Measurements from ENCODE around the gene SPTBN1. TPM values are rescaled to one million over a fixed set of nuclear protein-coding genes. Genes with fewer than 3 reads are reported as not detected.
A peak's percentile ranks its signal among the peaks of the same experiment; 100 is the strongest.

The SPTBN1 gene
- total and polyA plus RNA-seq, 5 donors = 141 to 348 (median 331) TPM

GRCh38 chr2:54603796-54604195, 147.7 kb downstream of the SPTBN1 start:
- Histone ChIP-seq H3K4me1 (ENCODE audit: control insufficient read depth, insufficient read depth, low read length) (peaks cover 56% of the 10 kb centered on the region), H3K4me3 (ENCODE audit: low read length) (no peak overlapping the region), H3K27me3 (ENCODE audit: control insufficient read depth, insufficient read depth) (no peaks in the 10 kb centered on the region), H3K27ac (ENCODE audit: low read length) (peak overlapping the region; percentile 75), H3K9me3 (ENCODE audit: control insufficient read depth, low read length) (no peaks in the 10 kb centered on the region)
- DNase-seq = no peak
- intact Hi-C loops (cut with DNase I) = no loop called here
- WGBS = 68% methylated on average over 1 of the region's 1 CpG
- ATAC-seq = no peak

GRCh38 chr2:54604871-54605270, 148.7 kb downstream of the SPTBN1 start:
- Histone ChIP-seq H3K27me3 (ENCODE audit: control insufficient read depth, insufficient read depth) (no peaks in the 10 kb centered on the region), H3K9me3 (ENCODE audit: control insufficient read depth, low read length) (no peaks in the 10 kb centered on the region), H3K27ac (ENCODE audit: low read length) (peak overlapping the region; percentile 54), H3K4me3 (ENCODE audit: low read length) (no peak overlapping the region), H3K4me1 (ENCODE audit: control insufficient read depth, insufficient read depth, low read length) (peaks cover 47% of the 10 kb centered on the region)
- intact Hi-C loops (cut with DNase I) = no loop called here
- 26% methylated on average over 10 of the region's 10 CpGs for WGBS
- DNase-seq = no peak
- ATAC-seq = peak in 1 of 2 donors; percentile 6

- intact Hi-C loops (cut with DNase I) = no loop called here
- ATAC-seq (no peak), DNase-seq (no peak)
- peak overlapping the region; percentile 36 for H3K27ac ChIP-seq (ENCODE audit: low read length)
- H3K4me3 ChIP-seq (ENCODE audit: low read length) = no peak overlapping the region
- no peaks in the 10 kb centered on the region for H3K27me3 ChIP-seq (ENCODE audit: control insufficient read depth, insufficient read depth)
- no peaks in the 10 kb centered on the region for H3K9me3 ChIP-seq (ENCODE audit: control insufficient read depth, low read length)
- WGBS = 65% methylated on average over 3 of the region's 3 CpGs
- peaks cover 42% of the 10 kb centered on the region for H3K4me1 ChIP-seq (ENCODE audit: control insufficient read depth, insufficient read depth, low read length)
Observed at GRCh38 chr2:54605836-54606235, 149.7 kb downstream of the SPTBN1 start.

GRCh38 chr2:54606393-54606958, 150.3 kb downstream of the SPTBN1 start:
- 29% methylated on average over 12 of the region's 12 CpGs for WGBS
- Histone ChIP-seq H3K27ac (ENCODE audit: low read length) (peak overlapping the region; percentile 47), H3K4me3 (ENCODE audit: low read length) (no peak overlapping the region), H3K4me1 (ENCODE audit: control insufficient read depth, insufficient read depth, low read length) (peaks cover 39% of the 10 kb centered on the region), H3K9me3 (ENCODE audit: control insufficient read depth, low read length) (no peaks in the 10 kb centered on the region), H3K27me3 (ENCODE audit: control insufficient read depth, insufficient read depth) (no peaks in the 10 kb centered on the region)
- DNase-seq (peak in 2 of 3 donors; percentile 34 to 69), ATAC-seq (peak; percentile 52 to 70)
- intact Hi-C loops (cut with DNase I) = no loop called here

- DNase-seq (no peak), ATAC-seq (no peak)
- intact Hi-C loops (cut with DNase I) = loop anchor here in 1 of 4 donors (2.0 kb wide), 1 partner anchor 87 kb away; no protein-coding TSS in a partner anchor
- no peak overlapping the region for H3K4me3 ChIP-seq (ENCODE audit: low read length)
- no peak overlapping the region for H3K27ac ChIP-seq (ENCODE audit: low read length)
- WGBS = 88% methylated on average over 3 of the region's 3 CpGs
- peaks cover 33% of the 10 kb centered on the region for H3K4me1 ChIP-seq (ENCODE audit: control insufficient read depth, insufficient read depth, low read length)
- H3K9me3 ChIP-seq (ENCODE audit: control insufficient read depth, low read length) = no peaks in the 10 kb centered on the region
- no peaks in the 10 kb centered on the region for H3K27me3 ChIP-seq (ENCODE audit: control insufficient read depth, insufficient read depth)
Observed at GRCh38 chr2:54608224-54608623, 152.1 kb downstream of the SPTBN1 start.

GRCh38 chr2:54609241-54609640, 153.1 kb downstream of the SPTBN1 start:
- Histone ChIP-seq H3K4me1 (ENCODE audit: control insufficient read depth, insufficient read depth, low read length) (peaks cover 26% of the 10 kb centered on the region), H3K9me3 (ENCODE audit: control insufficient read depth, low read length) (no peaks in the 10 kb centered on the region), H3K4me3 (ENCODE audit: low read length) (no peak overlapping the region), H3K27ac (ENCODE audit: low read length) (no peak overlapping the region), H3K27me3 (ENCODE audit: control insufficient read depth, insufficient read depth) (no peaks in the 10 kb centered on the region)
- ATAC-seq (no peak), DNase-seq (no peak)
- intact Hi-C loops (cut with DNase I) = loop anchor here in 1 of 4 donors (2.0 kb wide), 1 partner anchor 88 kb away; no protein-coding TSS in a partner anchor
- WGBS = 74% methylated on average over 5 of the region's 5 CpGs

- ATAC-seq (no peak), DNase-seq (no peak)
- no peak overlapping the region for H3K4me3 ChIP-seq (ENCODE audit: low read length)
- H3K27me3 ChIP-seq (ENCODE audit: control insufficient read depth, insufficient read depth) = no peaks in the 10 kb centered on the region
- H3K4me1 ChIP-seq (ENCODE audit: control insufficient read depth, insufficient read depth, low read length) = peaks cover 22% of the 10 kb centered on the region
- H3K27ac ChIP-seq (ENCODE audit: low read length) = no peak overlapping the region
- H3K9me3 ChIP-seq (ENCODE audit: control insufficient read depth, low read length) = no peaks in the 10 kb centered on the region
- intact Hi-C loops (cut with DNase I) = loop anchor here in 1 of 4 donors (2.0 kb wide), 1 partner anchor 89 kb away; no protein-coding TSS in a partner anchor
- 74% methylated on average over 3 of the region's 3 CpGs for WGBS
Observed at GRCh38 chr2:54609647-54610046, 153.5 kb downstream of the SPTBN1 start.

- DNase-seq (no peak), ATAC-seq (peak in 1 of 2 donors; percentile 35)
- Histone ChIP-seq H3K4me3 (ENCODE audit: low read length) (no peak overlapping the region), H3K9me3 (ENCODE audit: control insufficient read depth, low read length) (no peaks in the 10 kb centered on the region), H3K27ac (ENCODE audit: low read length) (no peak overlapping the region), H3K4me1 (ENCODE audit: control insufficient read depth, insufficient read depth, low read length) (peaks cover 17% of the 10 kb centered on the region), H3K27me3 (ENCODE audit: control insufficient read depth, insufficient read depth) (no peaks in the 10 kb centered on the region)
- intact Hi-C loops (cut with DNase I) = no loop called here
- 41% methylated on average over 1 of the region's 1 CpG for WGBS
Observed at GRCh38 chr2:54610700-54611099, 154.6 kb downstream of the SPTBN1 start.

GRCh38 chr2:54611830-54612545, 155.9 kb downstream of the SPTBN1 start:
- no peak for DNase-seq
- 92% methylated on average over 14 of the region's 14 CpGs for WGBS
- Histone ChIP-seq H3K9me3 (ENCODE audit: control insufficient read depth, low read length) (no peaks in the 10 kb centered on the region), H3K4me3 (ENCODE audit: low read length) (no peak overlapping the region), H3K27ac (ENCODE audit: low read length) (no peak overlapping the region), H3K4me1 (ENCODE audit: control insufficient read depth, insufficient read depth, low read length) (peaks cover 18% of the 10 kb centered on the region), H3K27me3 (ENCODE audit: control insufficient read depth, insufficient read depth) (no peaks in the 10 kb centered on the region)
- intact Hi-C loops (cut with DNase I) = no loop called here
- ATAC-seq = no peak

- DNase-seq (no peak), ATAC-seq (peak in 1 of 2 donors; percentile 13)
- Histone ChIP-seq H3K4me1 (ENCODE audit: control insufficient read depth, insufficient read depth, low read length) (peaks cover 21% of the 10 kb centered on the region), H3K27ac (ENCODE audit: low read length) (no peak overlapping the region), H3K4me3 (ENCODE audit: low read length) (no peak overlapping the region), H3K9me3 (ENCODE audit: control insufficient read depth, low read length) (no peaks in the 10 kb centered on the region), H3K27me3 (ENCODE audit: control insufficient read depth, insufficient read depth) (no peaks in the 10 kb centered on the region)
- WGBS = 46% methylated on average over 2 of the region's 2 CpGs
- intact Hi-C loops (cut with DNase I) = no loop called here
Observed at GRCh38 chr2:54613386-54613785, 157.3 kb downstream of the SPTBN1 start.

- peak; percentile 55 to 82 for ATAC-seq
- Histone ChIP-seq H3K27ac (ENCODE audit: low read length) (no peak overlapping the region), H3K27me3 (ENCODE audit: control insufficient read depth, insufficient read depth) (no peaks in the 10 kb centered on the region), H3K4me1 (ENCODE audit: control insufficient read depth, insufficient read depth, low read length) (peaks cover 23% of the 10 kb centered on the region), H3K9me3 (ENCODE audit: control insufficient read depth, low read length) (no peaks in the 10 kb centered on the region), H3K4me3 (ENCODE audit: low read length) (no peak overlapping the region)
- intact Hi-C loops (cut with DNase I) = no loop called here
- WGBS = 51% methylated on average over 6 of the region's 6 CpGs
- DNase-seq = peak in 1 of 3 donors; percentile 68
Observed at GRCh38 chr2:54613794-54614257, 157.7 kb downstream of the SPTBN1 start.
